ENCODE data around the gene GAS2L1. TPM values are rescaled to one million over a fixed set of nuclear protein-coding genes. Genes with fewer than 3 reads are reported as not detected.
A peak's percentile ranks its signal among the peaks of the same experiment; 100 is the strongest.

GAS2L1 gene
- polyA plus RNA-seq, result 11.3 to 21.1 TPM (median 12.2 TPM) in 3 replicates
- 1.6 TPM for polyA plus RNA-seq (2011; ENCODE audit: low read depth)
- polyA plus RNA-seq (2011; cell fraction: cytosol; rRNA removed), result 7.8 and 24.6 TPM in 2 replicates
- polyA plus RNA-seq (2011; cell fraction: nucleus; rRNA removed), result 16.5 and 25.9 TPM in 2 replicates
- 9.8 and 36.4 TPM in 2 replicates for polyA plus RNA-seq (2012; ENCODE audit: low replicate concordance)
- 6.2 to 25.9 TPM (median 9.1 TPM) in 3 replicates for polyA minus RNA-seq
- polyA minus RNA-seq (2011; cell fraction: cytosol; rRNA and poly(A)+ RNA removed), result 42.2 TPM
- polyA minus RNA-seq (2011; cell fraction: nucleus; rRNA and poly(A)+ RNA removed), result 13.7 and 15.8 TPM in 2 replicates

- no peaks in the 10 kb centered on the region for H3K9me1 ChIP-seq (ENCODE audit: control insufficient read depth, extremely low read depth, insufficient read depth, low read length)
Measured at GRCh38 chr22:29306175-29306834, at the start of gene GAS2L1. TSS of gene GAS2L1 (plus strand) at chr22:29306650. CDS start at chr22:29308106, 1,456 bp downstream.

DNA sequence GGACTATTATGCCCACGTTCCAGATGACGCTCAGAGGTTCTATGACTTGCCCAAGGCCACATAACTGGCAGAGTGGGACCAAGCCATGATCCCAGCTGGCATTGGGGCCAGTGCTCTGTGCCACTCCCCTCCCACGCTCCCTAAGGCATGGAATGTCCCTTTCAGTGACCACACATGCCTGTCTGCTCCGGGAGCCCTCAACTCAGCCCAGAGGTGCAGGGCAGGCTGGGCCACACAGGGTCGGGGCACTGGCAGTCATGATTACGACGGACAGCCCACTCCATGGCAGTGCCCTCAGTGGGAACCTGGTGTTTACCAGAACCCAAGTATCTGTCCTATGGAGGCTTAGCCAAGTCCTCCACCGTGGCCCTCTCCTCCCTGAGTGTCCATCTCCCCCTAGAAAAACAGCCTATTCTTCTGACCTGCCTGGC, 48.7 kb upstream of the GAS2L1 start:
- H4K20me1 ChIP-seq (ENCODE audit: control insufficient read depth, extremely low read depth, insufficient read depth, low read length), result peaks cover 3% of the 10 kb centered on the region
- DNase-seq (ENCODE audit: low read depth, low spot score) (no peak), FAIRE-seq (no peak)
- H3K9ac ChIP-seq (ENCODE audit: control insufficient read depth, extremely low read depth, insufficient read depth, low read length), result no peak overlapping the region
- no peaks in the 10 kb centered on the region for H3K9me1 ChIP-seq (ENCODE audit: control insufficient read depth, extremely low read depth, insufficient read depth, low read length)
- H3K27ac ChIP-seq (ENCODE audit: control insufficient read depth, insufficient read depth, low read length), result no peak overlapping the region
- dilution Hi-C loops (cut with MboI; ENCODE audit: extremely low pct_ligation_motif_present, low sequenced_read_pairs), result no loop called here
- H3K79me2 ChIP-seq (ENCODE audit: control insufficient read depth, insufficient read depth, low read length), result no peaks in the 10 kb centered on the region
- TF ChIP-seq EZH2 (IDR thresholded peaks at IDR 0.05; ENCODE audit: low read length), result no peak
- TF ChIP-seq, protein P1, sequence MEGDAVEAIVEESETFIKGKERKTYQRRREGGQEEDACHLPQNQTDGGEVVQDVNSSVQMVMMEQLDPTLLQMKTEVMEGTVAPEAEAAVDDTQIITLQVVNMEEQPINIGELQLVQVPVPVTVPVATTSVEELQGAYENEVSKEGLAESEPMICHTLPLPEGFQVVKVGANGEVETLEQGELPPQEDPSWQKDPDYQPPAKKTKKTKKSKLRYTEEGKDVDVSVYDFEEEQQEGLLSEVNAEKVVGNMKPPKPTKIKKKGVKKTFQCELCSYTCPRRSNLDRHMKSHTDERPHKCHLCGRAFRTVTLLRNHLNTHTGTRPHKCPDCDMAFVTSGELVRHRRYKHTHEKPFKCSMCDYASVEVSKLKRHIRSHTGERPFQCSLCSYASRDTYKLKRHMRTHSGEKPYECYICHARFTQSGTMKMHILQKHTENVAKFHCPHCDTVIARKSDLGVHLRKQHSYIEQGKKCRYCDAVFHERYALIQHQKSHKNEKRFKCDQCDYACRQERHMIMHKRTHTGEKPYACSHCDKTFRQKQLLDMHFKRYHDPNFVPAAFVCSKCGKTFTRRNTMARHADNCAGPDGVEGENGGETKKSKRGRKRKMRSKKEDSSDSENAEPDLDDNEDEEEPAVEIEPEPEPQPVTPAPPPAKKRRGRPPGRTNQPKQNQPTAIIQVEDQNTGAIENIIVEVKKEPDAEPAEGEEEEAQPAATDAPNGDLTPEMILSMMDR (optimal IDR thresholded peaks at IDR 0.05 in 1 of 3, IDR thresholded peaks at IDR 0.05 in 1 of 3, conservative IDR thresholded peaks at IDR 0.05 in 1 of 3; ENCODE audit: extremely low read depth in 1 of 3, insufficient read depth in 2 of 3, low read length in 3 of 3), result no peak
- H3K36me3 ChIP-seq (ENCODE audit: control insufficient read depth in 2 of 2, extremely low read depth in 1 of 2, insufficient read depth in 2 of 2, low read length in 2 of 2), result peaks cover 0 to 2% of the 10 kb centered on the region in 2 experiments
- H3K9me3 ChIP-seq (ENCODE audit: control insufficient read depth, low read depth, low read length), result no peaks in the 10 kb centered on the region
- no peaks in the 10 kb centered on the region for H3K4me1 ChIP-seq (ENCODE audit: control insufficient read depth, extremely low read depth, insufficient read depth, low read length)
- no peak overlapping the region for H3K4me3 ChIP-seq (ENCODE audit: control insufficient read depth in 2 of 3, extremely low read depth in 1 of 3, insufficient read depth in 2 of 3, low read depth in 1 of 3, low read length in 3 of 3)
- no peaks in the 10 kb centered on the region for H3K27me3 ChIP-seq (ENCODE audit: control insufficient read depth, extremely low read depth, insufficient read depth, low read length)
- no peak overlapping the region for H3K4me2 ChIP-seq (ENCODE audit: control insufficient read depth, extremely low read depth, insufficient read depth, low read depth, low read length)
- H2AFZ ChIP-seq (ENCODE audit: control insufficient read depth, low read length), result no peak overlapping the region

More at GRCh38 chr22:29306175-29306834, at the start of gene GAS2L1:
- Histone ChIP-seq H2AFZ (ENCODE audit: control insufficient read depth, low read length) (peak within 1 kb of the TSS; percentile 91), H3K9me3 (ENCODE audit: control insufficient read depth, low read depth, low read length) (no peaks in the 10 kb centered on the region), H3K4me3 (ENCODE audit: control insufficient read depth in 2 of 3, extremely low read depth in 1 of 3, insufficient read depth in 2 of 3, low read depth in 1 of 3, low read length in 3 of 3) (peak within 1 kb of the TSS; percentile 74 to 80 (median 75)), H3K27ac (ENCODE audit: control insufficient read depth, insufficient read depth, low read length) (peak within 1 kb of the TSS; percentile 81), H3K79me2 (ENCODE audit: control insufficient read depth, insufficient read depth, low read length) (peaks cover 24% of the 10 kb centered on the region), H3K36me3 (ENCODE audit: control insufficient read depth in 2 of 2, extremely low read depth in 1 of 2, insufficient read depth in 2 of 2, low read length in 2 of 2) (peaks cover under 1 to 12% of the 10 kb centered on the region in 2 experiments), H3K4me2 (ENCODE audit: control insufficient read depth, extremely low read depth, insufficient read depth, low read depth, low read length) (peak within 1 kb of the TSS; percentile 97), H4K20me1 (ENCODE audit: control insufficient read depth, extremely low read depth, insufficient read depth, low read length) (peaks cover 3% of the 10 kb centered on the region), H3K9ac (ENCODE audit: control insufficient read depth, extremely low read depth, insufficient read depth, low read length) (peak within 1 kb of the TSS; percentile 79), H3K4me1 (ENCODE audit: control insufficient read depth, extremely low read depth, insufficient read depth, low read length) (peaks cover 42% of the 10 kb centered on the region), H3K27me3 (ENCODE audit: control insufficient read depth, extremely low read depth, insufficient read depth, low read length) (no peaks in the 10 kb centered on the region)
- DNase-seq (ENCODE audit: low read depth, low spot score), result no peak
- no peak for TF ChIP-seq EZH2 (IDR thresholded peaks at IDR 0.05; ENCODE audit: low read length)
- TF ChIP-seq, protein P1 (optimal IDR thresholded peaks at IDR 0.05 in 1 of 3, IDR thresholded peaks at IDR 0.05 in 1 of 3, conservative IDR thresholded peaks at IDR 0.05 in 1 of 3; ENCODE audit: extremely low read depth in 1 of 3, insufficient read depth in 2 of 3, low read length in 3 of 3), result peak in 2 of 3 experiments; percentile 74 to 80
- dilution Hi-C loops (cut with MboI; ENCODE audit: extremely low pct_ligation_motif_present, low sequenced_read_pairs), result no loop called here
- FAIRE-seq, result no peak
